Measurements from ENCODE around the gene TTYH1.

DNA sequence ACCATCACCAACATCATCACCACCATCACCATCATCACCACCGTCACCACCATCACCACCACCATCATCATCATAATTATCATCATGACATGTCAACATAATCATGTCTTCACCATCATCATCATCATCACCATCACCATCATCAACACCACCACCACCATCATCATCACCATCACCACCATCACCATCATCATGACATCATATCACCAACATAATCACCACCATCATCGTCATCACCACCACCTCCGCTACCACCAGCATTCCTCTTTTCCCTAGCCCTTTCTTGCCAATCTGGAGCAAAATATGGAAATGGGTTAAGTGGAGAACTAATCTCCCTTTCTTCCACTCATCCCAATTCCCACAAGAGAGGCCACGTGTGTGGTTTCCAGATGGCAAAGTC, 1.1 kb upstream of the TTYH1 start:
- TF ChIP-seq POLR2A (IDR thresholded peaks at IDR 0.05; ENCODE audit: low read length), result no peak
- TF ChIP-seq SMC3 (IDR thresholded peaks at IDR 0.05), result no peak
- no peak for TF ChIP-seq CHD4 (IDR thresholded peaks at IDR 0.05; ENCODE audit: borderline replicate concordance)
- TF ChIP-seq PHF8 (IDR thresholded peaks at IDR 0.05; ENCODE audit: borderline replicate concordance, low read depth), result no peak
- no peak for TF ChIP-seq EP300 (IDR thresholded peaks at IDR 0.05)
- TF ChIP-seq, protein P1, sequence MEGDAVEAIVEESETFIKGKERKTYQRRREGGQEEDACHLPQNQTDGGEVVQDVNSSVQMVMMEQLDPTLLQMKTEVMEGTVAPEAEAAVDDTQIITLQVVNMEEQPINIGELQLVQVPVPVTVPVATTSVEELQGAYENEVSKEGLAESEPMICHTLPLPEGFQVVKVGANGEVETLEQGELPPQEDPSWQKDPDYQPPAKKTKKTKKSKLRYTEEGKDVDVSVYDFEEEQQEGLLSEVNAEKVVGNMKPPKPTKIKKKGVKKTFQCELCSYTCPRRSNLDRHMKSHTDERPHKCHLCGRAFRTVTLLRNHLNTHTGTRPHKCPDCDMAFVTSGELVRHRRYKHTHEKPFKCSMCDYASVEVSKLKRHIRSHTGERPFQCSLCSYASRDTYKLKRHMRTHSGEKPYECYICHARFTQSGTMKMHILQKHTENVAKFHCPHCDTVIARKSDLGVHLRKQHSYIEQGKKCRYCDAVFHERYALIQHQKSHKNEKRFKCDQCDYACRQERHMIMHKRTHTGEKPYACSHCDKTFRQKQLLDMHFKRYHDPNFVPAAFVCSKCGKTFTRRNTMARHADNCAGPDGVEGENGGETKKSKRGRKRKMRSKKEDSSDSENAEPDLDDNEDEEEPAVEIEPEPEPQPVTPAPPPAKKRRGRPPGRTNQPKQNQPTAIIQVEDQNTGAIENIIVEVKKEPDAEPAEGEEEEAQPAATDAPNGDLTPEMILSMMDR (IDR thresholded peaks at IDR 0.05), result no peak
